SK-N-SH (cell line): ENCODE results near the gene CASP1.

Experiments used
- EP300 ChIP-seq, 2 experiments: IDR thresholded peaks; 2 replicates each; pipeline versions ENCODE4 v1.4.0 to v1.6.1; 2012; ENCODE audit warnings: borderline replicate concordance in 1 of 2, low read depth in 1 of 2, low read length in 1 of 2
- EZH2phosphoT487 ChIP-seq: fragments of 200-600 bp; sonication (generic); IDR thresholded peaks from 2 replicates; pipeline ENCODE4 v1.6.1; 2017; ENCODE audit warnings: low read depth, mixed run types, mild to moderate bottlenecking, antibody characterized with exemption, moderate library complexity, borderline replicate concordance
- GABPA ChIP-seq: IDR thresholded peaks from 2 replicates; pipeline ENCODE4 v1.4.0; 2012; ENCODE audit warnings: low read depth, mild to moderate bottlenecking
- JUND ChIP-seq: IDR thresholded peaks from 2 replicates; pipeline ENCODE4 v1.4.0; 2012
- MXI1 ChIP-seq: IDR thresholded peaks from 2 replicates; pipeline ENCODE4 v1.6.1; 2012; ENCODE audit warnings: mild to moderate bottlenecking, low read depth, low read length, improper control_type of control experiment
- NRF1 ChIP-seq: IDR thresholded peaks from 2 replicates; pipeline ENCODE4 v1.6.1; 2012; ENCODE audit warnings: low read depth, mild to moderate bottlenecking, low read length
- RAD21 ChIP-seq: IDR thresholded peaks from 2 replicates; pipeline ENCODE4 v1.6.1; 2012; ENCODE audit warnings: mild to moderate bottlenecking, low read length
- REST ChIP-seq: IDR thresholded peaks from 2 replicates; pipeline ENCODE4 v1.6.1; 2012; ENCODE audit warnings: mild to moderate bottlenecking, low read depth, low read length, moderate library complexity
- RXRA ChIP-seq: IDR thresholded peaks from 2 replicates; pipeline ENCODE4 v1.4.0; 2012; ENCODE audit warnings: low read depth, mild to moderate bottlenecking, borderline replicate concordance
- SIN3A ChIP-seq: IDR thresholded peaks from 2 replicates; pipeline ENCODE4 v1.6.1; 2012; ENCODE audit warnings: low read depth, mild to moderate bottlenecking, low read length, moderate library complexity, borderline replicate concordance
- TF ChIP-seq, protein P1 (sequence below): fragments of 200-600 bp; sonication (generic); IDR thresholded peaks from 2 replicates; pipeline ENCODE4 v1.6.1; 2017; ENCODE audit warnings: antibody characterized with exemption, mild to moderate bottlenecking, moderate library complexity
- TF ChIP-seq, protein P2 (sequence below): IDR thresholded peaks from 2 replicates; pipeline ENCODE4 v1.4.0; 2012; ENCODE audit warnings: low read depth
- TF ChIP-seq, protein P3 (sequence below): IDR thresholded peaks from 2 replicates; pipeline ENCODE4; 2012

DNA sequence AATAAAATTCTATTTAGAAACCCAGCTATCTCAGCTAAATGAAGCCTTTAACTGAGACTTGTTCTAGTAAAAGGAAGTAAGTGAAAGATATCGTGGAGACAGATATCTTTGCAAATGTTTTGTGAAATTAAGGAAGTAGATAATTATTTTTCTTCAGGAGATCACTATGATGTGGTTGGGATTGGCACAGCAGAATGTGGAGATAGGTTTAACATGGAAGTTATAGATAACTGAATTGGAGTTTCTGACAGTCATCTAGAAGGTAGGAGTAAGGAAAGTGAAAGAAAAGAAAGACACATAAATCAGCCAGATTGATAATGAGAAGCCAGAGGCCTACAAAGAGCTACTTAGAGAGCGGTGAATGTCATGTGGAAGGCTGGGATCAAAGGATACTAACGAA is 7.3 kb downstream of the CASP1 start:
- TF ChIP-seq REST (no peak), RXRA (no peak), EZH2phosphoT487 (no peak), JUND (no peak), MXI1 (no peak), EP300 (IDR thresholded peaks at IDR 0.05; ENCODE audit: borderline replicate concordance in 1 of 2, low read depth in 1 of 2, low read length in 1 of 2) (no peak), GABPA (no peak), SIN3A (no peak), RAD21 (no peak), NRF1 (no peak)
- TF ChIP-seq, protein P1, sequence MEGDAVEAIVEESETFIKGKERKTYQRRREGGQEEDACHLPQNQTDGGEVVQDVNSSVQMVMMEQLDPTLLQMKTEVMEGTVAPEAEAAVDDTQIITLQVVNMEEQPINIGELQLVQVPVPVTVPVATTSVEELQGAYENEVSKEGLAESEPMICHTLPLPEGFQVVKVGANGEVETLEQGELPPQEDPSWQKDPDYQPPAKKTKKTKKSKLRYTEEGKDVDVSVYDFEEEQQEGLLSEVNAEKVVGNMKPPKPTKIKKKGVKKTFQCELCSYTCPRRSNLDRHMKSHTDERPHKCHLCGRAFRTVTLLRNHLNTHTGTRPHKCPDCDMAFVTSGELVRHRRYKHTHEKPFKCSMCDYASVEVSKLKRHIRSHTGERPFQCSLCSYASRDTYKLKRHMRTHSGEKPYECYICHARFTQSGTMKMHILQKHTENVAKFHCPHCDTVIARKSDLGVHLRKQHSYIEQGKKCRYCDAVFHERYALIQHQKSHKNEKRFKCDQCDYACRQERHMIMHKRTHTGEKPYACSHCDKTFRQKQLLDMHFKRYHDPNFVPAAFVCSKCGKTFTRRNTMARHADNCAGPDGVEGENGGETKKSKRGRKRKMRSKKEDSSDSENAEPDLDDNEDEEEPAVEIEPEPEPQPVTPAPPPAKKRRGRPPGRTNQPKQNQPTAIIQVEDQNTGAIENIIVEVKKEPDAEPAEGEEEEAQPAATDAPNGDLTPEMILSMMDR: no peak
- TF ChIP-seq, protein P2, sequence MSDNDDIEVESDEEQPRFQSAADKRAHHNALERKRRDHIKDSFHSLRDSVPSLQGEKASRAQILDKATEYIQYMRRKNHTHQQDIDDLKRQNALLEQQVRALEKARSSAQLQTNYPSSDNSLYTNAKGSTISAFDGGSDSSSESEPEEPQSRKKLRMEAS: no peak
- TF ChIP-seq, protein P3, sequence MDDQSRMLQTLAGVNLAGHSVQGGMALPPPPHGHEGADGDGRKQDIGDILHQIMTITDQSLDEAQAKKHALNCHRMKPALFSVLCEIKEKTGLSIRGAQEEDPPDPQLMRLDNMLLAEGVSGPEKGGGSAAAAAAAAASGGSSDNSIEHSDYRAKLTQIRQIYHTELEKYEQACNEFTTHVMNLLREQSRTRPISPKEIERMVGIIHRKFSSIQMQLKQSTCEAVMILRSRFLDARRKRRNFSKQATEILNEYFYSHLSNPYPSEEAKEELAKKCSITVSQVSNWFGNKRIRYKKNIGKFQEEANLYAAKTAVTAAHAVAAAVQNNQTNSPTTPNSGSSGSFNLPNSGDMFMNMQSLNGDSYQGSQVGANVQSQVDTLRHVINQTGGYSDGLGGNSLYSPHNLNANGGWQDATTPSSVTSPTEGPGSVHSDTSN: no peak
